GM21786 (cell line): ENCODE results near the gene NPHS2.
"Not testable (repeated sequence)": the region's sequence is repeated elsewhere in the genome, so short reads cannot be mapped to it uniquely, and the experiment has no call there.

Source experiments
- ATAC-seq: cut with Tn5 transposase; IDR thresholded peaks from one replicate; pipeline ENCODE4 v1.9.1; 2021; ENCODE audit not compliant: unreplicated experiment

The NPHS2 gene

GRCh38 chr1:179547021-179547535, 28.7 kb downstream of the NPHS2 start:
- no peak for ATAC-seq

DNA sequence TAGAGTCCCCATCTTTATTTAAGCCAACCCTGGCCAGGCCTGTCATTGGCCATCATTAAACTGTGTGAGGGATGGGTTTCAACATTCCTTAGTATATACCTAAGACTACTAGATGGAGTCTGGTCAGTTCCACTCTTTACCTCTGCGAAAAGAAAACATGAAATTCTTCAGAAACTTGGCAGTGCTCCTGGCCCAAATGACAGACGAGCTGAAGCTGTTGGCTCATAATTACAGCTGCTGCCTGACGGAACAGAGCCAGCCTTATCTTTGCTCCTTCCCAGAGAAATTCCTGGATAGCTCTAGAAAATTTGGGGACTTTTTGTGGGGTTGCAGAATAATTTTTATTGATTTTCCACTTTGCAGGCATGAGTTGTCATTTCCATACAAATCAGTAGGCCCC, 30.4 kb downstream of the NPHS2 start:
- ATAC-seq: no peak

DNA sequence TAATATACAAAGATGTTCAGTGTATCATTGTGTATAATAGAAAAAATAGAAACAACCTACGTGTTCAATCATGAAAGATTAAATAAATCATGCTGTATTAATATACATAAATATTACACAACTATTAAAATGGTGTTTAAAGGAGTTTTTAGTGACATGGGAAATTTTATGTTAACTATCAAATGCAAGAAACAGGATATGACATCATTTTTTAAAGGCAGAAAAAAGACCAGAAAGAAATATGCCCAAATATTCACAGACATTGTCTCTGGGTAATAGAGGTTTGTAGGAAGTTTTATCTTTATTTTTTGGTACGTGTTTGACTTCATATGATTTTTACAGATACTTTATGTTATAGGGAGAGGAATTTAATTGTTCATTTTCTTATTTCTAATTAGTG, 34.0 kb downstream of the NPHS2 start:
- no peak for ATAC-seq

GRCh38 chr1:179530352-179530751, 45.4 kb downstream of the NPHS2 start:
- no peak for ATAC-seq

GRCh38 chr1:179529482-179530195, 46.1 kb downstream of the NPHS2 start:
- no peak for ATAC-seq

- ATAC-seq: not testable (repeated sequence)
These were observed 57.2 kb downstream of the NPHS2 start for GRCh38 chr1:179518544-179518943.

GRCh38 chr1:179516976-179517705, 58.6 kb downstream of the NPHS2 start:
- no peak for ATAC-seq

- peak; percentile 95 for ATAC-seq
These were observed 65.7 kb downstream of the NPHS2 start for GRCh38 chr1:179510038-179510437.

- ATAC-seq: no peak
These were observed 66.4 kb downstream of the NPHS2 start for GRCh38 chr1:179509384-179509783.

DNA sequence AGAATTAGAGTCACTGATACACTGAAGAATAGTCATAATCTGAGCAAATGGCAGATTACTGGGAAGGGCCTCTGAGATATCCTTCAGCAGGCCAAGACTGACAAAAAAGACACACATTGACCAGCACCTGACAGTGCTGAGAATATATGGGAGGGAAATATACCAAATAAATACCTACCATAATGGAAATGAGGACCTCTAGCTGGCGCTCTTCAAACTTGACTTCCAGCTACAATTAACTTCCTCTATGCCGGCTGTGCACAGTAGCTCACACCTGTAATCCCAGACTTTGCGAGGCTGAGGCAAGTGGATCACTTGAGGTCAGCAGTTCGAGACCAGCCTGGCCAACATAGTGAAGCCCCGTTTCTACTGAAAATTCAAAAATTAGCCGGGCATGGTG, 69.5 kb downstream of the NPHS2 start:
- ATAC-seq: no peak
